Muscle of leg (tissue), 11 donors: ENCODE data around the gene PPP1R7. TPM values are rescaled to one million over a fixed set of nuclear protein-coding genes. Genes with fewer than 3 reads are reported as not detected.

Experiments used
- DNase-seq: peaks from one replicate; pipeline ENCODE4 v3.0.0; 2013
- H3K27ac ChIP-seq: one replicate; pipeline ENCODE4 v1.5.1; 2013; ENCODE audit warnings: mild to moderate bottlenecking, low read length, control low read depth
- H3K27me3 ChIP-seq: one replicate; pipeline ENCODE4 v1.6.1; 2013; ENCODE audit warnings: low read length; ENCODE audit not compliant: control insufficient read depth, insufficient read depth
- H3K36me3 ChIP-seq: one replicate; pipeline ENCODE4 v1.6.1; 2013; ENCODE audit warnings: low read length; ENCODE audit not compliant: control insufficient read depth, insufficient read depth
- H3K4me1 ChIP-seq: one replicate; pipeline ENCODE4 v1.6.1; 2013; ENCODE audit warnings: low read length; ENCODE audit not compliant: control insufficient read depth, insufficient read depth
- H3K4me3 ChIP-seq: one replicate; pipeline ENCODE4 v1.5.1; 2013; ENCODE audit warnings: low read length, control low read depth
- H3K9me3 ChIP-seq: replicated peaks from 2 replicates; pipeline ENCODE4 v1.6.1; 2013; ENCODE audit warnings: low read depth, low read length; ENCODE audit not compliant: control insufficient read depth
- WGBS: methylation state at CpG from one replicate; pipeline ENCODE4 v1.1.5; 2013; ENCODE audit warnings: missing lambda C conversion rate; ENCODE audit not compliant: insufficient coverage; 5-methylcytosine and 5-hydroxymethylcytosine counted together
- polyA plus RNA-seq, 8 donors: library from polyadenylated mRNA; unstranded; fragments of 120-200 nt; gene quantifications; one replicate each; pipeline versions ENCODE4 v1.2.1 to v1.2.3, GENCODE V29; 2013; ENCODE audit warnings: inconsistent platforms in 1 of 8, low replicate concordance in 1 of 8; ENCODE audit not compliant: insufficient read length in 8 of 8, insufficient read depth in 1 of 8
- total RNA-seq: library from RNA; stranded (reverse); fragments of 120-200 nt; gene quantifications from one replicate; pipeline ENCODE4 v1.2.4, GENCODE V29; 2013

The PPP1R7 gene
- total and polyA plus RNA-seq, 9 donors: 46.8 to 92.0 (median 78.0) TPM

- Histone ChIP-seq H3K9me3 (no peaks in the 10 kb centered on the region), H3K4me3 (no peak overlapping the region), H3K36me3 (peaks cover 10% of the 10 kb centered on the region), H3K27me3 (no peaks in the 10 kb centered on the region), H3K4me1 (peaks cover 2% of the 10 kb centered on the region), H3K27ac (no peak overlapping the region)
- no peak for DNase-seq
- WGBS: 80% methylated on average over 12 of the region's 12 CpGs
These were observed 30.2 kb downstream of the PPP1R7 start for GRCh38 chr2:241180495-241180894.

DNA sequence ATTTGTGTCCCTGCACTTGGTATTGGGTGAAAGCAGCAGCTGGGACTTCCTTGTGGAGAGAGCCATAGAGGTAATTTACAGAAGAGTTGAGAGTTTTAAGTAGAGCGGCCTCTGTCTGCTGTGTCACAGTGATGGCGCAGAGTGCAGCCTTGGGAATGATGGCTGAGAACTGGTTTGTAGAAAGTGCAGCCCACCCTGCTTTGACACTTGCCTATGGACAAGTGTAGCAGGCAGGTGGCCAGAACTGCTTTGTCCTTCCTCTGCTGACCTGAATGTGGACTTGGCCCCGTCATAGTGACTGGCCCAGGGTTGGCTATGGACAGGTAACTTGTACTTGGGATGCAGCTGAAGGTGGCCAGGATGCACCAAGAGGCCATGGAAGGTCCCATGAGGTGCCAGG lies 31.9 kb downstream of the PPP1R7 start:
- Histone ChIP-seq H3K9me3 (no peaks in the 10 kb centered on the region), H3K27ac (no peak overlapping the region), H3K27me3 (no peaks in the 10 kb centered on the region), H3K4me1 (peaks cover 2% of the 10 kb centered on the region), H3K36me3 (peaks cover 9% of the 10 kb centered on the region), H3K4me3 (no peak overlapping the region)
- no peak for DNase-seq
- 78% methylated on average over 3 of the region's 3 CpGs for WGBS

GRCh38 chr2:241182531-241183133 lies 32.4 kb downstream of the PPP1R7 start:
- Histone ChIP-seq H3K9me3 (no peaks in the 10 kb centered on the region), H3K4me1 (peaks cover 2% of the 10 kb centered on the region), H3K27ac (no peak overlapping the region), H3K4me3 (no peak overlapping the region), H3K27me3 (no peaks in the 10 kb centered on the region), H3K36me3 (peaks cover 9% of the 10 kb centered on the region)
- no peak for DNase-seq
- 94% methylated on average over 25 of the region's 28 CpGs for WGBS

DNA sequence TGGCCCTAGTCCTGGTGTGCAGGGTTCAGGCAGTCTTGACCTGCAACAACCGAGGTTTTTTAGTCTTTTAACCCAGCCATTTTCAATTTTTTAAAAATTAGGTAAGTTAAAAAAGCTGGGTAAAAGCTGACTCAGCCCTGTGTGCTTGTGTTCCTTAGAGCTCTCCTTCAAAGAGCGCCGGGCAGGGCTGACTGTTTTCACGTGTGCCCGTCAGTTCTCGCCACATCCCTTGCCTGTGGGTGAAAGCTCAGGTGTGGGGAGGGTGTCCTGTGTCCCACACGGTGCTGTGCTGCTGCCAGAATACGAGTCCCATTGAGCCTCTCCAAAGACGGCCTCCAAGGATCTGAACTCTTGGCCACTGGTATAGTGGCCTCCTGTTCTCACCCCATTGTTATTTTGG lies 33.0 kb downstream of the PPP1R7 start:
- H3K9me3 ChIP-seq: no peaks in the 10 kb centered on the region
- H3K36me3 ChIP-seq: peaks cover 9% of the 10 kb centered on the region
- H3K27me3 ChIP-seq: no peaks in the 10 kb centered on the region
- no peaks in the 10 kb centered on the region for H3K4me1 ChIP-seq
- no peak for DNase-seq
- 100% methylated on average over 2 of the region's 9 CpGs for WGBS
- no peak overlapping the region for H3K4me3 ChIP-seq
- H3K27ac ChIP-seq: no peak overlapping the region

DNA sequence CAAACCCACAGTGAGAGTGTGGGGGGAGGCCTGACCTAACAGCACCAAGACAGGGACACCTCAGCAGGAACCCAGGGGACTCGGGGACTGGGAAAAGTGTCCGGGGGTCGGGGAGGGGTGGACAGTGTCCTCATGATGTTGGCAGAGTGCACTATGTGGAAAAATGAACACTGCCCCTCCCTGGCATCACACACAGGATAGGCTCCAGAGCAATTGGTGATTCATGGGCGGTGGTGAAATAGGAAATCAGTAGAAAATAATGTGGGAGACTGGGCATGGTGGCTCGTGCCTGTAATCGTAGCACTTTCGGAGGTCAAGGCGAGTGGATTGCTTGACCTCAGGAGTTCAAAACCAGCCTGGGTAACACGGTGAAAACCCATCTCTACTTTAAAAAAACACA lies 34.6 kb downstream of the PPP1R7 start:
- 85% methylated on average over 5 of the region's 9 CpGs for WGBS
- Histone ChIP-seq H3K27ac (no peak overlapping the region), H3K27me3 (no peaks in the 10 kb centered on the region), H3K4me3 (no peak overlapping the region), H3K9me3 (no peaks in the 10 kb centered on the region), H3K4me1 (no peaks in the 10 kb centered on the region), H3K36me3 (peaks cover 5% of the 10 kb centered on the region)
- no peak for DNase-seq

- H3K27me3 ChIP-seq: no peaks in the 10 kb centered on the region
- no peaks in the 10 kb centered on the region for H3K9me3 ChIP-seq
- 78% methylated on average over 11 of the region's 11 CpGs for WGBS
- H3K4me1 ChIP-seq: no peaks in the 10 kb centered on the region
- DNase-seq: no peak
- no peak overlapping the region for H3K4me3 ChIP-seq
- H3K36me3 ChIP-seq: peaks cover 5% of the 10 kb centered on the region
- H3K27ac ChIP-seq: no peak overlapping the region
These were observed 35.7 kb downstream of the PPP1R7 start for GRCh38 chr2:241185961-241186360.

DNA sequence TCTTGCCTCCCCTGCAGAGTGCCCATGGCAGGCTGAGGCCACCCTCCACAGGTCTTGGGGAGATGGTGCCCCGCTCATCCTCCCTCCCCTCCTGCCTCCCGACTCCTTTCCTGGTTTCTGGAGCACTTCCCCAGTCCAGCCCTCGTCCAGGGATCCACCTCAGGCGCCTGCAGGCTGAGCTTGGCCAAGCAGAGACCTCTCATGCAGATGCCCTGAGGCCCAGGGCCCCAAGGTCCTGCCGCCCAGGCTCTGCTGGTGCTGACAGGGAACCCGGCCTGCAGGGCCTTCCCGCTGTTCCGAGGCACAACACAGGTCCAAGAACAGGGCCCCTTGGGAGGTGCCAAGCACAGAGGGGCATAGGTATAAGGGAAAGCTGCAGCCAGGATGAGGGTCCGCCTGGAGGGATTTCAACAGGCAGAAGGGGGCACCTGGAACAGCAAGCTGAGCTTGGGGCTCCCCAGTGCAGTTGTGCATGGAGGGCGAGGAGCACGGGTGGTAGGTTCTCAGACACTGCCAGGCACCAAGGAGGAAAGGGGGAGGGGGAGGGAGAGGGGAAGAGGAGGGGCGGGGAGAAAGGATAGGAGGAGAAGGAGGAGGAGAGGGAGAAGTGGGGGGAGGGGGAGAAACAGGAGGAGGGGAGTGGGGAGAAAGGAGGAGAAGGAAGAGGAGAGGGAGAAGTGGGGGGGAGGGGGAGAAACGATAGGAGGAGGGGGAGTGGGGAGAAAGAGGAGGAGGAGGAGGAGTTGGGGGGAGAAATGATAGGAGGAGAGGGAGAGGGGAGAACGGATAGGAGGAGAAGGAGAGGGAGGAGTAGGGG lies 37.0 kb downstream of the PPP1R7 start:
- H3K4me3 ChIP-seq: no peak overlapping the region
- H3K27me3 ChIP-seq: no peaks in the 10 kb centered on the region
- no peak overlapping the region for H3K27ac ChIP-seq
- WGBS: 58% methylated on average over 11 of the region's 14 CpGs
- H3K36me3 ChIP-seq: peaks cover 5% of the 10 kb centered on the region
- no peaks in the 10 kb centered on the region for H3K9me3 ChIP-seq
- no peaks in the 10 kb centered on the region for H3K4me1 ChIP-seq
- no peak for DNase-seq

- no peaks in the 10 kb centered on the region for H3K27me3 ChIP-seq
- no peaks in the 10 kb centered on the region for H3K4me1 ChIP-seq
- 7% methylated on average over 2 of the region's 4 CpGs for WGBS
- no peak for DNase-seq
- H3K36me3 ChIP-seq: peaks cover 4% of the 10 kb centered on the region
- no peak overlapping the region for H3K4me3 ChIP-seq
- no peak overlapping the region for H3K27ac ChIP-seq
- H3K9me3 ChIP-seq: no peaks in the 10 kb centered on the region
These were observed 37.6 kb downstream of the PPP1R7 start for GRCh38 chr2:241187918-241188234.

DNA sequence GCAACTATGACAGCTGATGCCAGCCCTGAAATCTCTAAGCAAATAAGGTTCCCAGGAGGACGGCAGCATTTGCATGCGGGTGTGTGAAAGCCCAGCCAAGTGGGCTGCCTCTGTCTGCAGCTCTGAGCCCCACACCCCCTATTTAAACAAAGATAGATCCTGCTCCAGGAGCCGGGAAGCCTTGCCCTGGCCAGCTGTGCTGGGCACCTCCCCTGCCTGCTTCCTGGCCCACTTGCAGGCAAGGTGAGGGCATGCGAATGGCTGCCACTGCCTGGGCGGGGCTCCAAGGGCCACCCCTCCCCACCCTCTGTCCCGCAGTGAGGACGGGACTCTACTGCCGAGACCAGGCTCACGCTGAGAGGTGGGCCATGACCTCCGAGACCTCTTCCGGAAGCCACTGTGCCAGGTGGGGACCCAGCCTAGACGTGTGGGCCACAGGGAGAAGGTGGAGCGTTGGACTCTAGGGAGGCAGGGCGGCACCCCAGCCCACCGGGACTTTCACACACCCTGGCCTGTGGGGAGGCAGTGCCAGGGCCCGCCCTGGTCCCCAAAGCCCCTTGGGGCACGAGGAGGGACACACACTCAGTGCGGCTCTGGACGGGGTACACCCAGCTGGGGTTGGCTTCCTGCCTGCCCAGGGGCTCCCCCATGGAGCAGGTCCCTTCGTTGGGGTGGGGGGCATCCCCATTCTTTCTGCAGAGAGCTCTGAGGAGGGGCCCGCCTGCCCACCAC lies 38.3 kb downstream of the PPP1R7 start, which contains the start of gene ANO7:
TSS of gene ANO7 (plus strand) at position 317 of the 732 bp plus-strand sequence. CDS start 1,387 bp downstream, outside the sequence.
- Histone ChIP-seq H3K9me3 (no peaks in the 10 kb centered on the region), H3K36me3 (no peaks in the 10 kb centered on the region), H3K4me3 (no peak within 1 kb of the TSS), H3K27me3 (no peaks in the 10 kb centered on the region), H3K27ac (no peak within 1 kb of the TSS), H3K4me1 (no peaks in the 10 kb centered on the region)
- 63% methylated on average over 18 of the region's 21 CpGs for WGBS
- DNase-seq: no peak

- Histone ChIP-seq H3K27me3 (no peaks in the 10 kb centered on the region), H3K27ac (no peak overlapping the region), H3K9me3 (no peaks in the 10 kb centered on the region), H3K36me3 (no peaks in the 10 kb centered on the region), H3K4me1 (no peaks in the 10 kb centered on the region), H3K4me3 (no peak overlapping the region)
- 88% methylated on average over 32 of the region's 32 CpGs for WGBS
- no peak for DNase-seq
These were observed 39.0 kb downstream of the PPP1R7 start for GRCh38 chr2:241189093-241189855.
